ENCODE data around the gene FYN. TPM values are rescaled to one million over a fixed set of nuclear protein-coding genes. Genes with fewer than 3 reads are reported as not detected.

The FYN gene
- polyA plus RNA-seq, 4 donors: 118 to 171 (median 150) TPM

DNA sequence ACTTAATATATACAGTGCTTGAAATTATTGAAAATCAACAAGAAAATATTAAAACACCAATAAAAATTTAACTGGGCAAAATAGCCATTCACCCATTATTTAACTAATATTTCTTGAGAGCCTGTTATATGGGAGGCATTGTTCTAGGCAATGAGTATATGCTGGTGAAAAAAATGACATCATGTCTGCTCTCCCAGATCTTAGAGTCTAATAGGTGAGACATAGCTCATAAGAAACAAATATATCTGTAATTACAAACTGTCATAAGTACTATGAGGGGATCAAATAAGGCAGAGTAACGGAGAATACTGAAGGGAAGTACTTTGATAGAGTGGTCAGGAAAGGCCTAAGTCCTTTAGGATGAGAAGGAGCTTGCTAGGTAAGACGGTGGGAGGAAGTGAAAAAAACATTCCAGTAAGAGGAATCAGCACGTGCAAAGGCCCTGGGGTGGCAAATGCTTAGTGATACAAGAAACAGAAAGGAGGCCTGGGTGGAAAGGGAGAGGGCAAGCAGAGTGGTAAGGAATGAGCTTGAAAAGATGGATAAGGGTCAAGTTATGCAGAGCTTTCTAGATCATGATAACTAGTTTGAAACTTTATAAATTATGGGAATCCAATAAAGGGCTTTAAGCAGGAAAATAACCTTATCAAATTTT lies 12.2 kb upstream of the FYN start:
- DNase-seq (ENCODE audit: low read depth in 4 of 4, low spot score in 3 of 4): no peak

DNA sequence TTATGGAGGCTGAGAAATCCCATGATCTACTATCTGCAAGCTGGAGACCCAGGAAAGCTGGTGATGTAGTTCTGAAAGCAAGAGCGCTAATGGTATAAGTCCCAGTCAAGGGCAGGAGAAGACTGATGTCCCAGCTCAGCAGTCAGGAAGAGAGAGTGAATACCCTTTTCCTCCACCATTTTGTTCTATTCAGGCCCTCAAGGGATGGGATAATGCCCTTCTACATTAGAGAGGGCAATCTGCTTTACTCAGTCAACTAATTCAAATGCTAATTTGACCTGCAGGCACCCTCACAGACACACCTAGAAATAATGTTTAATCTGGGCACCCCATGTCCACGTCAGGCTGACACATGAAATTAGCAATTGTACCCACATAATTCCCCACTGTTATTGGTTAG lies 10.8 kb upstream of the FYN start:
- DNase-seq (ENCODE audit: low read depth in 4 of 4, low spot score in 3 of 4): no peak

- no peak for DNase-seq (ENCODE audit: low read depth in 4 of 4, low spot score in 3 of 4)
Observed at GRCh38 chr6:111880181-111880888, 7.1 kb upstream of the FYN start.

GRCh38 chr6:111875741-111876140 lies 2.5 kb upstream of the FYN start:
- no peak for DNase-seq (ENCODE audit: low read depth in 4 of 4, low spot score in 3 of 4)

DNA sequence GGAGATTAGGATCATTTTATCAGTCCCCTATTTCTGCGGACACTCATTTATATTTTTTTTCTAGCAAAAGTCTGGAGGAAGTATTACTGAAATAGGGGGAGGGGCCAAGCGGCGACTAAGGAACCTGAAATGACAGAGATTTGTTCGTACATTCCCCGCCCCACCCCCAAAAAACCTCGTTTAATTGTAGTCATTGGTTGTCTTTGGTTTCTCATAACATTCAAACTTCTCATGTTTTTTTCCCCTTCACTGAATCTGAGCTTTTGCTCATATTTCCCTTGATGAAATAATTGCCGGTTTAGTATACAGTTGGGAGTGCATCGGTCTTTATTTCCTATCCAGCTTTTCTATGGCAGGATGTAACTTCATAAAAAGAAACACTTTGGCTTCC lies 768 bp upstream of the FYN start:
- DNase-seq (ENCODE audit: low read depth in 4 of 4, low spot score in 3 of 4): peak in 1 of 4 donors; percentile 12

GRCh38 chr6:111872401-111873177 lies 663 bp downstream of the FYN start:
- DNase-seq (ENCODE audit: low read depth in 4 of 4, low spot score in 3 of 4): no peak

DNA sequence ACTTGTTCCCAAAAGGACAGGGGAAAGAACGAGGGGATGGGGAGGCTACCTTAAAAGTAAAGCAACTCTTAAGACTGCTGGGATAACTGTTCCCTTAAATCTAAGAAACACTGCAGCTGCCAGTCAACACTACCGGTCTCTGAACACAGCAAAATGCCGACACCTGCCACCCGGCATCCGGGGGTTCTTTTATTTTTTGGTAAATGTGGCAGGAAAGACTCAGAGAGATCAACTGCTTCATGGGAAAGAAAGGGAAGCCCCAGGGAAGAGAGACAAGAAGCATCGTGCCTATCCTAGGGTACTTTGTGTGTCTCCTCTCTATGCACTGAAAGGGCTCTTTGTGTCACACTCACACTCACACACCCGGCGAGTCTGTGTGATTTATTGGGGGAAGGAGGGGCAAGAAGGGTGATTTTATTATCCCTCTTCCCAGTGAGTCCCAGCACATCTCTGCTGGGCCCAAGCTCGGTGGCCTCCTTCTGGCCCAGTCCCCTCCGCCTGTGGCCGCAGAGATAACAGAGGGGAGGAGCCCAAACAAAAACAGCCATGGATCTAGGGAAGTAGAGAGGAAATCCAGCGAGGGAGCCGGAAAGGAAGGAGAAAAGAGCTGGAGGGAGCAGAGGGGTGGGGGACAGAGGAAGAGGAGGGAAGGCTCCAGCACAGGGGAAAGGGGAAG lies 1.4 kb downstream of the FYN start:
- DNase-seq (ENCODE audit: low read depth in 4 of 4, low spot score in 3 of 4): peak in 2 of 4 donors; percentile 42 to 46

DNA sequence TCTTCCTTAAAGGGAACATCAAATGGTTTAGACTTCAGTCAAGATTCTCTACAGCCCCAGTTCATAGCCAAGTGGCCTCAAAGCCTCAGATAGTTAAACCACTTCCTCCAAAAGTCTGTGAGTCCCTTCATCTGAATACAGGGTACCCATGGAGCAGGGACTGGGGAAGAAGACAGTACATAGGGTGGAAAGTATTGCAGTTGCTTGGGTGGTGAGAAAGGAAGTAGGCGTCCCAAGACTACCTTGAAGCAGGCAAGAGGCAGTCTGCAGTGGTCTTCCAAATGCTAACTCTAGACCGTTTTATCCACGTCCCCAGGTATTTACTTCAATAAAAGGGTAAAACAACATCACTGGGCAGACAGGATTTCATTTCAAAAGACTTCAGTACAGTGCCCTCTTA lies 2.0 kb downstream of the FYN start:
- DNase-seq (ENCODE audit: low read depth in 4 of 4, low spot score in 3 of 4): peak in 1 of 4 donors; percentile 7

DNA sequence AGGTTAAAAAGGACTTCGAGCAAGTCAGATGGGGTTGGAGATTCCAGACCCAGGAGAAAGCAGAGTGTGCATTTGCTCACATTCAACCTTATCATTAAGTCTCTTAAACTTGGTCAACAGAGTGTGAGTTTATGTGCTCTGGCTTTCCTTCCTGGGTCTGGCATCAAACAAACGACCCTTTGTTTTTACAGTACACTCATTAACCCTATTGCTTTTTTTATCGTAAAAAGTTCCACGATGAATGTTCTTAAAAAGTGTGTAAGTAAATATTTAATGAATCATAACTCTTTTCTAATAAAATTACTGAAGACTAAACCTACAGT lies 2.5 kb downstream of the FYN start:
- no peak for DNase-seq (ENCODE audit: low read depth in 4 of 4, low spot score in 3 of 4)

DNA sequence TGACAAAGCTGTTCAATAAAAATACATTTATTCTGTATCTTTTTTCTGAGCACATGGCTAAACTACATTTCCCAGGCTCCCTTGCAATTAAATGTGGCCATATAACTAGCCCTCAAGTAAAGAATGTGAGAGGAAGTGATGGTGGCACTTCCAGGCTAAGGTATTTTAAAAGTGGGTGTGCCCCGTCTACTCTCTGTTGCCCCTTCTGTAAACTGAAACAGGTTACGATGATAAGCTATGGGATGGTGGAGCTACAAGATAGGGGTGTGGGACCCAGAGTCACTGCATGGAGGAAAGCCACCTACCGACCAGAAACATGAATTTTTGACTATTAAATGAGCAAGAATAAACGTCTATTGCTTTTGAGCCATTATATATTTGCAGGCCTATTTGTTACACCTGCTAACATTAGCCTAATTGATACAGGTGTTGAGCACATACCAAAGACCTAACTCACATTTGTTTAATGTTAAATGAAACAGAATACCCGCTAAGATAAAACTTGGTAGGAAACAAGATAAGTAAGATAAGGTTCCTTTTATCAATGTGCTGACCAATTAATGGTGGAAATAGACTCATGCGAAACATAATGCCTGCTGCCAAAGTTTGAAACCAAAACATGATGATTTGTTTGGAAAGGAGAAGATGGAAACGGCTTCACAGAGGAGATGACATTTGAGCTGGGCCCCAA lies 3.1 kb downstream of the FYN start:
- no peak for DNase-seq (ENCODE audit: low read depth in 4 of 4, low spot score in 3 of 4)

DNA sequence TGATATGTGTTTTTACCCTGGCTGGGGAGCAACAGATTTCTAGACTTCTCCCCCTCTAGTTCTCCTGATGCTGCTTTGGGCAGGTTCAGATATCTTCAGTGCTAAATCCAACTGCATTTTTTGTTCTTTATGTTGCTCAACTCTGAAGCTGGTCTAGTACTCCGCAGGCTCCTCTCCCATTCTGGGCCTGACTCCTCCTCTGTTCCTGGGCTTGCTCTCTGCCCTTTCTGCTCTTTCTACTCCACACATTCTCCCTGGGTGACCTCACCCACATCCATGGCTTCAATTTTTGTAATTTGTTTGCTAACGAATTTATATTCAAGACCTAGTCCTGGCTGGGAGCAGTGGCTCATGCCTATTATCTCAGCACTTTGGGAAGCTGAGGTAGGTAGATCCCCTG lies 6.4 kb downstream of the FYN start:
- no peak for DNase-seq (ENCODE audit: low read depth in 4 of 4, low spot score in 3 of 4)

GRCh38 chr6:111865909-111866546 lies 7.2 kb downstream of the FYN start:
- no peak for DNase-seq (ENCODE audit: low read depth in 4 of 4, low spot score in 3 of 4)

DNA sequence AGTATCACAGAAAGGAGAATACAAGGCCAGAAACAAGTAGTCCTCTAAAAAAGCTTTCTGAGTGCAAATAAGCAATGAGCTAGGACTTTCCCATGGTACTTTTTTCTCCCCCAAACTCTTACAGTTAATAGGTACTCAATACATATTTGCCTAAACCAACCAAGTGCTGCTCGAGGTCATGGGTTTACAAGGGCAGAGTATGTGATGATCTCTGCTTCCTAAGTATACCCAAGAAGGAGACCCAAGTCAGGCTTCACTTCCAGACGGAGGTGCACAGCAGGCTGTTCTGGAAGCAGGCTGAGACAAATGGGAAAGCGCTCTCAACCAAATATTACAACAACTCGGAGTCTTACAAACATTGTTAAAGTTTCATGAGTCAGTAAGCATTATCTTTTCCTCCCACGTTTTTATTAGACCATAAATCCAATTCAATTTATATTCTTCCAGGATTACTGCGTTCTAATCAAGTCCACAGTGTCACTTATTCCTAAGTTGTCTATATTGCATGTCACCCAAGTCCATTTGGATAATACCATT lies 8.1 kb downstream of the FYN start:
- DNase-seq (ENCODE audit: low read depth in 4 of 4, low spot score in 3 of 4): no peak

DNA sequence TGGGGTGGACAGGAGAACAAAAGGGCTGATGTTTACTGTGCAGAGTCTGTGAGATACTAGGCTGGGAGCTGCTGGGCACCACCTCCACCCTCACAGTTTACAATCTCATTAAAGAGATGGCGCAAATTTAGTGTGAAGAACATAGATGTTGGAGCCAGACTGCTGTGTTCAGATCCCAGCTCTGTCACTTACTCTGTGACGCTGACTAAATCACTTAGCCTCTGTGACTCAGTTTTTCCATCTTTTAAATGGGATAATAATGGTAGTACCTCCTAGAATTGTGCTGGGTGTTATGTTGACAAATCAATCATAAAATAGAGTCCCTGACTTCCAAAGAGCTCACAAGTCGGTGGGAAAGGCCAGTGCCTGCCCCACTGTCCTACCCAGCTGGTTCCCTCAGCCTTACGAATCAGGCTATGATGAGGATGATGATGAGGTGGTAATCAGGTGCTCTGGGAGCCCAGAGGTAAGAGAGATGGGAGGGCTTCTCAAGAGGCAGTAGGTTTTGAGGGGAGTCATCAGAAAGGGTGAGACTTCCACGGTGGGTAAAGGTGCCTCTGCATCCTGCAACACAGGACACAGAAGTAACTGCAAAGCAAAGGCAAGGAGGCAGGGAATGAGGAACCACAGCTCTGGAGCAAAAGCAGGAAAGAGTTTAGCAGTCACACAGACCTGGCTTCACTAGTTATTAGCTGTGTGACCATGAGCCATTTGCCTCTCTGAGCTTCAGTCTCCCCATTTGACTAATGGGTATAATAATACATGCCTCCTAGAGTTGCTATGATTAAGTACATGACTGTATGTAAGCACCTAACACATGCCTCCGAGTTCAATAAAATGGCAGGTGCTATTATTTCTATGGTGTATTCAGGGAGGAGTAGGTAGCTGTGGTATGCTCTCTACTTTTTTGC lies 8.9 kb downstream of the FYN start:
- DNase-seq (ENCODE audit: low read depth in 4 of 4, low spot score in 3 of 4): no peak

DNA sequence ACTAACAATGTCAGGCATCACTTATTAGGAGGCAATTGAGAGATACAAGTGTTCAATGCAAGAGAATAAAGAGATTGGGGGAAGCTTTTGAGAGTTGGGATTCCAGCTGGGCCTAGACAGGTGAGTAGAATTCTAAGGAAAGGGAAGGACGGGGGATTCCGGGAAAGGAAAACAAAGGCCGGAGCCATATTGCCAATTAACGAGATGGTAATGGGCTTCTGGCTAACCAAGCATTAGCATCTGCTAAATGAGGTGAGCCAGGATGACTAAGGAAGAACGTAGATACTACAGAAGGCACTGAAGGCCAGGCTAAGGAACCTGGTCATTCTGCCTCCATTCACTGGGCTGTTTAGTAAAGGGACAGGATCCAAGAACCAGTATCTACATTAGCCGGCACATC lies 10.5 kb downstream of the FYN start:
- DNase-seq (ENCODE audit: low read depth in 4 of 4, low spot score in 3 of 4): no peak

DNA sequence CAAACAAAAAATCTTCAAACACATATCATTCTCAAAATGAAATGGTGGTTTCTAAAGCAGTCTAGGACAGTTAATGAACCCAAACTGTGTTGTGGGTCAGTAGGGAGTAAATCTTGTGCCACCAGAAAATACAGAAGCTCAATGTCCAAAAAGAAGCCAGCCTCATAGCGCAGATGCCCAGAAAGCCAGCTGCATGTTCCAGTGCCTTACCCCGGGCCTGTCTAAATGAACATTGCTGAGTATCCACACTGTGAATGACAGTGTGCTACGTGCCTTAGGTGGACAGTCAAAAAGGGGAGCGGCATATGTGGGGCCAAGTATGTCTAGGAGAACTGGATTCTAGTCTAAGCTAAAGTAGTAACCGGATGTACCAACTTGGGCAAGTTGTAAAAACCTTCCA lies 10.9 kb downstream of the FYN start:
- DNase-seq (ENCODE audit: low read depth in 4 of 4, low spot score in 3 of 4): no peak

GRCh38 chr6:111861431-111861885 lies 11.8 kb downstream of the FYN start:
- no peak for DNase-seq (ENCODE audit: low read depth in 4 of 4, low spot score in 3 of 4)

DNA sequence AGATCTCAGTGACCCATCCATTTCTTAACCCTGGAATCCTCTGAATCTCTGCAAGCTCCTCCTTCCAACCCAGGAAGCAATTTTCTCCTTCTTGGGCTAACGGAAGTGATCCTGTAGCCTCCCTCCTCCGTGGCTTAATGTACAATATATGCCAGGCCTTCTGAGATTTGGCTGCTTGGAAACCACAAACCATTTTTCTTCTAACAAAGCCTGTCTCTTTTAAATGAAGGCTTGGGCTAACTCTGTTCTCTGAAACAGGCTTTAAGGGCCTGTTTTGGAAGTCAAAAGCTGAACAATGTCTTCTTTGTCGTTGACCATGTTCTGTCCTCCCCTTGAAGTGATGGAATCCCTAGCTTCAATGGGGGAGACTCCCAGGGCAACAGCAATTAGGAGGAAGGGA lies 14.9 kb downstream of the FYN start:
- no peak for DNase-seq (ENCODE audit: low read depth in 4 of 4, low spot score in 3 of 4)
